HG03108 (cell line): ENCODE measurements around the gene KIF26A.
"Not testable (repeated sequence)": the region's sequence is repeated elsewhere in the genome, so short reads cannot be mapped to it uniquely, and the experiment has no call there.

Experiments
- ATAC-seq: cut with Tn5 transposase; IDR thresholded peaks from one replicate; pipeline ENCODE4 v1.9.1; 2021; ENCODE audit warnings: moderate library complexity; ENCODE audit not compliant: unreplicated experiment

Gene KIF26A

GRCh38 chr14:104142946-104143470, 4.6 kb downstream of the KIF26A start:
- no peak for ATAC-seq

GRCh38 chr14:104143521-104144452, 5.4 kb downstream of the KIF26A start:
- ATAC-seq, result no peak

- no peak for ATAC-seq
These were observed 6.0 kb downstream of the KIF26A start for GRCh38 chr14:104144453-104144790.

GRCh38 chr14:104144911-104145825, 6.8 kb downstream of the KIF26A start:
- ATAC-seq, result no peak

- no peak for ATAC-seq
These were observed 7.6 kb downstream of the KIF26A start for GRCh38 chr14:104145826-104146601.

- no peak for ATAC-seq
These were observed 8.4 kb downstream of the KIF26A start for GRCh38 chr14:104146651-104147345.

- no peak for ATAC-seq
These were observed 9.1 kb downstream of the KIF26A start for GRCh38 chr14:104147346-104148125.

- no peak for ATAC-seq
These were observed 10.3 kb downstream of the KIF26A start for GRCh38 chr14:104148433-104149277.

GRCh38 chr14:104149278-104149595, 10.8 kb downstream of the KIF26A start:
- no peak for ATAC-seq

- ATAC-seq, result no peak
These were observed 11.3 kb downstream of the KIF26A start for GRCh38 chr14:104149617-104150135.

- no peak for ATAC-seq
These were observed 12.0 kb downstream of the KIF26A start for GRCh38 chr14:104150136-104151025.

GRCh38 chr14:104151026-104151381, 12.6 kb downstream of the KIF26A start:
- ATAC-seq, result no peak

- no peak for ATAC-seq
These were observed 13.3 kb downstream of the KIF26A start for GRCh38 chr14:104151566-104152245.

GRCh38 chr14:104152246-104152575, 13.8 kb downstream of the KIF26A start:
- no peak for ATAC-seq

- no peak for ATAC-seq
These were observed 14.5 kb downstream of the KIF26A start for GRCh38 chr14:104152686-104153393.

- not testable (repeated sequence) for ATAC-seq
These were observed 15.0 kb downstream of the KIF26A start for GRCh38 chr14:104153394-104153755.
